ENCODE measurements around the gene MICAL3.

The MICAL3 gene

GRCh38 chr22:18062421-18062820, 38.1 kb upstream of the MICAL3 start:
- Histone ChIP-seq H2BK120ac (ENCODE audit: low read depth, low read length) (no peak overlapping the region), H3K23ac (ENCODE audit: low read length) (no peak overlapping the region), H4K5ac (ENCODE audit: low read length) (no peak overlapping the region), H3K4me3 (ENCODE audit: low read length) (no peak overlapping the region), H3K79me2 (ENCODE audit: control insufficient read depth, insufficient read depth, low read length) (no peaks in the 10 kb centered on the region), H2BK15ac (replicated peaks; ENCODE audit: low read depth) (no peak overlapping the region), H3K4me1 (ENCODE audit: control insufficient read depth, low read depth, low read length) (no peaks in the 10 kb centered on the region), H3K27ac (ENCODE audit: low read depth, low read length) (no peak overlapping the region), H2BK5ac (ENCODE audit: low read length) (no peak overlapping the region), H3K18ac (ENCODE audit: low read length) (no peak overlapping the region), H3K4ac (ENCODE audit: low read depth, low read length) (no peak overlapping the region), H3K79me1 (ENCODE audit: low read length) (no peaks in the 10 kb centered on the region), H4K8ac (ENCODE audit: low read depth, low read length) (no peak overlapping the region), H3K4me2 (ENCODE audit: low read length) (no peak overlapping the region), H3K9ac (ENCODE audit: low read length) (no peak overlapping the region), H2AK5ac (ENCODE audit: low read length) (no peak overlapping the region), H3K36me3 (ENCODE audit: control insufficient read depth, insufficient read depth, low read length) (no peaks in the 10 kb centered on the region), H3K27me3 (ENCODE audit: insufficient read depth, low read length, poor library complexity) (no peaks in the 10 kb centered on the region), H3K56ac (ENCODE audit: low read length) (no peak overlapping the region)
- DNase-seq: no peak
- WGBS (ENCODE audit: extremely low coverage, insufficient coverage, low lambda C conversion rate): no CpG with 5 or more reads among the region's 3 CpGs

- H3K4me2 ChIP-seq (ENCODE audit: low read length): no peak overlapping the region
- H4K8ac ChIP-seq (ENCODE audit: low read depth, low read length): no peak overlapping the region
- H2BK15ac ChIP-seq (replicated peaks; ENCODE audit: low read depth): no peak overlapping the region
- no CpG with 5 or more reads among the region's 13 CpGs for whole genome bisulfite sequencing (ENCODE audit: extremely low coverage, insufficient coverage, low lambda C conversion rate)
- no peaks in the 10 kb centered on the region for H3K36me3 ChIP-seq (ENCODE audit: control insufficient read depth, insufficient read depth, low read length)
- peak; percentile 78 for DNase-seq
- H3K18ac ChIP-seq (ENCODE audit: low read length): no peak overlapping the region
- H3K79me1 ChIP-seq (ENCODE audit: low read length): no peaks in the 10 kb centered on the region
- H2BK5ac ChIP-seq (ENCODE audit: low read length): no peak overlapping the region
- no peaks in the 10 kb centered on the region for H3K4me1 ChIP-seq (ENCODE audit: control insufficient read depth, low read depth, low read length)
- no peaks in the 10 kb centered on the region for H3K79me2 ChIP-seq (ENCODE audit: control insufficient read depth, insufficient read depth, low read length)
- H3K56ac ChIP-seq (ENCODE audit: low read length): no peak overlapping the region
- no peak overlapping the region for H3K4ac ChIP-seq (ENCODE audit: low read depth, low read length)
- no peaks in the 10 kb centered on the region for H3K27me3 ChIP-seq (ENCODE audit: insufficient read depth, low read length, poor library complexity)
- H2AK5ac ChIP-seq (ENCODE audit: low read length): no peak overlapping the region
- no peak overlapping the region for H3K23ac ChIP-seq (ENCODE audit: low read length)
- H3K9ac ChIP-seq (ENCODE audit: low read length): no peak overlapping the region
- H4K5ac ChIP-seq (ENCODE audit: low read length): no peak overlapping the region
- H3K4me3 ChIP-seq (ENCODE audit: low read length): no peak overlapping the region
- no peak overlapping the region for H3K27ac ChIP-seq (ENCODE audit: low read depth, low read length)
- H2BK120ac ChIP-seq (ENCODE audit: low read depth, low read length): no peak overlapping the region
These were observed 36.6 kb upstream of the MICAL3 start for GRCh38 chr22:18060646-18061620.

GRCh38 chr22:18059991-18060390, 35.6 kb upstream of the MICAL3 start:
- H3K4me1 ChIP-seq (ENCODE audit: control insufficient read depth, low read depth, low read length): no peaks in the 10 kb centered on the region
- no peaks in the 10 kb centered on the region for H3K36me3 ChIP-seq (ENCODE audit: control insufficient read depth, insufficient read depth, low read length)
- no peak overlapping the region for H4K5ac ChIP-seq (ENCODE audit: low read length)
- H3K27ac ChIP-seq (ENCODE audit: low read depth, low read length): no peak overlapping the region
- H3K4me2 ChIP-seq (ENCODE audit: low read length): no peak overlapping the region
- no peak for DNase-seq
- no peak overlapping the region for H4K8ac ChIP-seq (ENCODE audit: low read depth, low read length)
- H3K18ac ChIP-seq (ENCODE audit: low read length): no peak overlapping the region
- H2BK120ac ChIP-seq (ENCODE audit: low read depth, low read length): no peak overlapping the region
- H3K4ac ChIP-seq (ENCODE audit: low read depth, low read length): no peak overlapping the region
- no peaks in the 10 kb centered on the region for H3K79me1 ChIP-seq (ENCODE audit: low read length)
- H3K9ac ChIP-seq (ENCODE audit: low read length): no peak overlapping the region
- no peak overlapping the region for H2AK5ac ChIP-seq (ENCODE audit: low read length)
- H2BK5ac ChIP-seq (ENCODE audit: low read length): no peak overlapping the region
- WGBS (ENCODE audit: extremely low coverage, insufficient coverage, low lambda C conversion rate): no CpG with 5 or more reads among the region's 5 CpGs
- H2BK15ac ChIP-seq (replicated peaks; ENCODE audit: low read depth): no peak overlapping the region
- H3K27me3 ChIP-seq (ENCODE audit: insufficient read depth, low read length, poor library complexity): no peaks in the 10 kb centered on the region
- H3K4me3 ChIP-seq (ENCODE audit: low read length): no peak overlapping the region
- H3K23ac ChIP-seq (ENCODE audit: low read length): no peak overlapping the region
- no peak overlapping the region for H3K56ac ChIP-seq (ENCODE audit: low read length)
- H3K79me2 ChIP-seq (ENCODE audit: control insufficient read depth, insufficient read depth, low read length): no peaks in the 10 kb centered on the region

GRCh38 chr22:18059473-18059872, 35.1 kb upstream of the MICAL3 start:
- WGBS (ENCODE audit: extremely low coverage, insufficient coverage, low lambda C conversion rate): no CpG with 5 or more reads among the region's 3 CpGs

GRCh38 chr22:18059094-18059417, 34.7 kb upstream of the MICAL3 start:
- Histone ChIP-seq H3K23ac (ENCODE audit: low read length) (no peak overlapping the region), H3K9ac (ENCODE audit: low read length) (no peak overlapping the region), H2BK5ac (ENCODE audit: low read length) (no peak overlapping the region), H3K4me2 (ENCODE audit: low read length) (no peak overlapping the region), H4K8ac (ENCODE audit: low read depth, low read length) (no peak overlapping the region), H4K5ac (ENCODE audit: low read length) (no peak overlapping the region), H3K27me3 (ENCODE audit: insufficient read depth, low read length, poor library complexity) (no peaks in the 10 kb centered on the region), H3K79me1 (ENCODE audit: low read length) (no peaks in the 10 kb centered on the region), H3K56ac (ENCODE audit: low read length) (no peak overlapping the region), H3K27ac (ENCODE audit: low read depth, low read length) (no peak overlapping the region), H3K36me3 (ENCODE audit: control insufficient read depth, insufficient read depth, low read length) (no peaks in the 10 kb centered on the region), H3K4me1 (ENCODE audit: control insufficient read depth, low read depth, low read length) (no peaks in the 10 kb centered on the region), H3K4me3 (ENCODE audit: low read length) (no peak overlapping the region), H3K4ac (ENCODE audit: low read depth, low read length) (no peak overlapping the region), H2BK15ac (replicated peaks; ENCODE audit: low read depth) (no peak overlapping the region), H3K79me2 (ENCODE audit: control insufficient read depth, insufficient read depth, low read length) (no peaks in the 10 kb centered on the region), H2AK5ac (ENCODE audit: low read length) (no peak overlapping the region), H2BK120ac (ENCODE audit: low read depth, low read length) (no peak overlapping the region), H3K18ac (ENCODE audit: low read length) (no peak overlapping the region)
- no CpG with 5 or more reads among the region's 5 CpGs for WGBS (ENCODE audit: extremely low coverage, insufficient coverage, low lambda C conversion rate)
- no peak for DNase-seq

More at GRCh38 chr22:18059473-18059872, 35.1 kb upstream of the MICAL3 start:
- Histone ChIP-seq H3K27me3 (ENCODE audit: insufficient read depth, low read length, poor library complexity) (no peaks in the 10 kb centered on the region), H2AK5ac (ENCODE audit: low read length) (no peak overlapping the region), H4K8ac (ENCODE audit: low read depth, low read length) (no peak overlapping the region), H3K23ac (ENCODE audit: low read length) (no peak overlapping the region), H4K5ac (ENCODE audit: low read length) (no peak overlapping the region), H2BK15ac (replicated peaks; ENCODE audit: low read depth) (no peak overlapping the region), H3K4me1 (ENCODE audit: control insufficient read depth, low read depth, low read length) (no peaks in the 10 kb centered on the region), H3K79me1 (ENCODE audit: low read length) (no peaks in the 10 kb centered on the region), H3K4me2 (ENCODE audit: low read length) (no peak overlapping the region), H3K27ac (ENCODE audit: low read depth, low read length) (no peak overlapping the region), H3K36me3 (ENCODE audit: control insufficient read depth, insufficient read depth, low read length) (no peaks in the 10 kb centered on the region), H3K4ac (ENCODE audit: low read depth, low read length) (no peak overlapping the region), H2BK5ac (ENCODE audit: low read length) (no peak overlapping the region), H3K18ac (ENCODE audit: low read length) (no peak overlapping the region), H2BK120ac (ENCODE audit: low read depth, low read length) (no peak overlapping the region), H3K9ac (ENCODE audit: low read length) (no peak overlapping the region), H3K4me3 (ENCODE audit: low read length) (no peak overlapping the region), H3K56ac (ENCODE audit: low read length) (no peak overlapping the region), H3K79me2 (ENCODE audit: control insufficient read depth, insufficient read depth, low read length) (no peaks in the 10 kb centered on the region)
- DNase-seq: no peak

Measured in mesendoderm (in vitro differentiated cells).